SU-DHL-6 (cell line): ENCODE measurements around the gene TMCO4.

Experiments
- EZH2phosphoT487 ChIP-seq: fragments of 200-600 bp; sonication (generic), shearing (Covaris generic); conservative IDR thresholded peaks from 2 replicates; pipeline ENCODE4 v1.6.1; 2018; ENCODE audit warnings: mild to moderate bottlenecking, antibody characterized with exemption, low read length, moderate library complexity, mixed read lengths
- TF ChIP-seq, protein P1 (sequence below): fragments of 200-600 bp; sonication (generic); IDR thresholded peaks from one replicate; pipeline ENCODE4 v1.5.1; 2017; ENCODE audit warnings: antibody characterized with exemption, mild to moderate bottlenecking, low read length, moderate library complexity; ENCODE audit not compliant: insufficient read depth, poor library complexity, severe bottlenecking

GRCh38 chr1:19769211-19769932 lies 30.3 kb downstream of the TMCO4 start:
- TF ChIP-seq, protein P1, sequence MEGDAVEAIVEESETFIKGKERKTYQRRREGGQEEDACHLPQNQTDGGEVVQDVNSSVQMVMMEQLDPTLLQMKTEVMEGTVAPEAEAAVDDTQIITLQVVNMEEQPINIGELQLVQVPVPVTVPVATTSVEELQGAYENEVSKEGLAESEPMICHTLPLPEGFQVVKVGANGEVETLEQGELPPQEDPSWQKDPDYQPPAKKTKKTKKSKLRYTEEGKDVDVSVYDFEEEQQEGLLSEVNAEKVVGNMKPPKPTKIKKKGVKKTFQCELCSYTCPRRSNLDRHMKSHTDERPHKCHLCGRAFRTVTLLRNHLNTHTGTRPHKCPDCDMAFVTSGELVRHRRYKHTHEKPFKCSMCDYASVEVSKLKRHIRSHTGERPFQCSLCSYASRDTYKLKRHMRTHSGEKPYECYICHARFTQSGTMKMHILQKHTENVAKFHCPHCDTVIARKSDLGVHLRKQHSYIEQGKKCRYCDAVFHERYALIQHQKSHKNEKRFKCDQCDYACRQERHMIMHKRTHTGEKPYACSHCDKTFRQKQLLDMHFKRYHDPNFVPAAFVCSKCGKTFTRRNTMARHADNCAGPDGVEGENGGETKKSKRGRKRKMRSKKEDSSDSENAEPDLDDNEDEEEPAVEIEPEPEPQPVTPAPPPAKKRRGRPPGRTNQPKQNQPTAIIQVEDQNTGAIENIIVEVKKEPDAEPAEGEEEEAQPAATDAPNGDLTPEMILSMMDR = no peak
- no peak for TF ChIP-seq EZH2phosphoT487
